Stimulated activated CD4-positive, alpha-beta T cell treated with anti-CD3 and anti-CD28 coated beads, Interleukin-2, amount 100 ng/mL, for 4 hours (primary cell): ENCODE data around the gene PPL.

Experiments used
- DNase-seq: peaks from one replicate; pipeline ENCODE4 v3.0.0-alpha.2; 2020; ENCODE audit warnings: low read depth

Gene PPL

GRCh38 chr16:4888428-4889135 is 48.4 kb downstream of the PPL start:
- no peak for DNase-seq

GRCh38 chr16:4886151-4886550 is 50.8 kb downstream of the PPL start:
- DNase-seq, result no peak

- no peak for DNase-seq
Observed at GRCh38 chr16:4884972-4885874, 51.7 kb downstream of the PPL start.

DNA sequence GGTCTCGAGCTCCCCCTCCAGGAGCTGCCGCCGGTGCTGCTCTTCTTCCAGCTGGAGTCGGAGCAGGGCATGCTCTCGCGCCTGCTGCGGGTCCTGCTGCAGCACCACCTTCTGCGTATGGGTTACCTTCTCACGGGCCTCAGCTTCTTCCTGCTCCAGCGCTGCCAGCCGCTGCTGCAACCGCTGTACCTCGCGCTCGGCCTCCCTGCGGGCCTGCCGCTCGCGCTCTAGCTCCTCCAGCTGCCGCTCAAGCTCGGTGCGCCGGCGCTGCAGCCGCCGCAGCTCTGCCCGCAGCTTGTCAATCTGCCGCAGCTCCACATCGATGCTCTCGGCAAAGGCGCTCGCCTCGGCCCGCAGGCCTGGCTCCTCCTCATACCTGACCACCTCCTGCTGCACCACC is 52.7 kb downstream of the PPL start:
- DNase-seq, result no peak

- DNase-seq, result no peak
Observed at GRCh38 chr16:4883501-4883900, 53.4 kb downstream of the PPL start.

GRCh38 chr16:4882633-4883285 is 54.2 kb downstream of the PPL start:
- DNase-seq, result no peak

GRCh38 chr16:4882000-4882632 is 54.8 kb downstream of the PPL start:
- DNase-seq, result no peak

DNA sequence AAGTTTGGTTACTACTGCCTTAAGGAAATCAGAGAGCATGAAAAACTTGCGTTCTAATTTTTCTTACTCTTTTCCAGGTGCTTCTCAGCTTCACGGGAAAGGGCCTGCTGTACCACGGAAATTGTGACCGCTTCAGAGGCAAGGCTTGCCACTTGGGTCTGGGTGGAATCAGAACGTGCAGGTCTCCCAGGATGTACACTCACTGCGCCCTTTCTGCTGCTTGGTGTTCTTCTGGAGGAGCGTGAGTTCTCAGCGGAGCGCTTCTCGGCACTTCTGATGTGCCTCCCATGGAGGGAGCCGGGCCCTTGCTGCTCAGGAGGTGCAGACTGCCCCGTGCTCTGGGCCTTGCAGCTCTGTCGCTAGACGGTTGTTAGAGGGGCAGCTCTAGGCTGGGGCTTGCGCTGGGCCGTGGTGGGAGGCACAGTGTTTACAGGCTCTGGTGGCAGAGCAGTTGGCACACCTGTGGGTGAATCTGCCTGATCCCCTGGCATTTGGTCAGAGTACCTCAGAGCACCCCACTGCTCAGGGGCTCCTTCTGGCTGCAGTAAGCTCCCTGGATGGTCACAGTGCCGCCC is 56.9 kb downstream of the PPL start:
- no peak for DNase-seq

GRCh38 chr16:4879049-4879448 is 57.9 kb downstream of the PPL start:
- DNase-seq, result no peak

- DNase-seq, result no peak
Observed at GRCh38 chr16:4877380-4877685, 59.6 kb downstream of the PPL start.

GRCh38 chr16:4876646-4877379 is 60.1 kb downstream of the PPL start:
- DNase-seq, result no peak

DNA sequence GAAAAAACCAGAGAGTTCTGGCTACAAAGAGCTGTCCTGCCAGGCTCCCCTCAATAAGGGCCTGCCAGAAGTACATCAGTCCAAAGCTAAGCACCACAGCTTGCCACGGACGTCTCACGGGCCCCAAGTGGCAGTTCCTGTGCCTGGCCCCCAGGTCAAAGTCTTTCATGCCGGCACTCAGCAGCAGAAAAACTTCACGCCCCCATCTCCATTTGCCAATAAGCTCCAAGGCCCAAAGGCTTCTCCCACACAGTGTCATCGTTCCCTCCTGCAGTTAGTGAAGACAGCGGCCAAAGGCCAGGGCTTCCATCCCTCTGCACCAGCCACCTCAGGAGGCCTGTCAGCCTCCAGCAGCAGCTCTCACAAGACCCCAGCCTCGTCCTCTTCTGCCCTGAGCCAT is 62.3 kb downstream of the PPL start:
- DNase-seq, result no peak

DNA sequence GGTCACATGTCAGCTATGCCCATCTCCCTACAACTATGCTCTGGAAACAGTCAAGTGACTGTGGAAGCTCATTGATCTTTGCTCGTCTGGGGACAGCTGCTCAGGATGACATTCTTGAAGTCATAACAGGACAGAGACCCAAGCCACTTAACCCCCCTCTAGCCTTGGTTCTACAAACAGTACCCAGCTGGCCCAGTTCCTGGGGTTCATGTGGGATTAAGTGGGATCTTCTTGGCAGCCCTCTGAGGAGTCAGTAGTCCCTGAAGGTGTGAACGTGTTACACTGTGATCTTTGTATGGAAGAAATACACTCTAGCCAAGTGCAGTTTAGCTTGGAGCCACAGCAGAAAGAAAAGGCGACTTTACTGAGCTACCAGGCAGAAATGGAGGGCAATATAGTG is 63.9 kb downstream of the PPL start:
- no peak for DNase-seq

DNA sequence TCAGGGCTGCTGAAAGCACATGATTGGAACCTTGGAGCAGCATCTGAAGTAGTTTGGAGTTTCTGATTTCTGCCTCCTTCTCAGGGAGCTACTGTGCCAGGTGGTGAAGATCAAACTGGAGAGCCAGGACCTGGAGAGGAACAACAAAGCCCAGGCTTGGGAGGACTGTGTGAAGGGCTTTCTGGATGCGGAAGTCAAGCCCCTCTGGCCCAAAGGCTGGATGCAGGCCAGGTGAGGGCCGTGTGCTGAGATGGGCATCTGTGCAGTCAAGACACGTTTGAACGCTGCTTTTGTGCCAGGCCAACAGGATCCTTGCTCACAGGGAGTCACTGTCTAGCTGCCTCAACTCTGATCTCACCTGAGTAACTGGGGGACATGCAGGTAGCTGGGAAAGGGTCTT is 65.9 kb downstream of the PPL start:
- no peak for DNase-seq

GRCh38 chr16:4870138-4870671 is 66.7 kb downstream of the PPL start:
- no peak for DNase-seq

DNA sequence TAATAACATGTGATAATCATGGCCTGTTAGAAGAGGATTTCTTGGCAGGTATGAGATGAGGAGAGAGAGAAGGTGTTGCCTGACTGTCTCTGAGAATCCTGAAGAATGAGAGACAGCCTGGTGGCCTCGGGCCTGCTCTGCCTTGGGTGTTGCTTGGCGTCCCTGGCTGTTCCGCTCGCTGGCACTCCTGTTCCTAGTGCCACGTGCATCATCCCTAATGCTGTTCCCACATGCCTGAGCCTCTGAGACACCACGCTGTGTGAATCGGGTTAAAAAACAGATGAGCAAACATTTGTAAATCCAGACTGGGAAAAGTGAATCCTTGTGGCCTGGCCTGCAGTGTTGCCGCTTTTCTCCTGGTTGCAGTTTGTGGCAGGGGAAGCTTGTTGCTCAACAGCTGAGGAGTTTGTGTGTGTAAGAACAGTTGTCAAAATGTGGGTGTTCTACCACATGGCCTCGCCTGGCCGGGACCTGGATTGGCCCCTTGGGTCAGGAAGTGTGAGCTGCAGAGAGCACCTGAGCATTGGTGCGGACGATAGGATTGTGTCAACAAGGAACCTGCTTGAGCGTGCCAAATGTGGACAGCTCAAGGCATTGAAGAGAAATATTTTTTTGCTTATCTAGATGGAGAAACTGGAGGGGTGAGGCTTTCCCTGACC is 67.7 kb downstream of the PPL start:
- DNase-seq, result no peak

DNA sequence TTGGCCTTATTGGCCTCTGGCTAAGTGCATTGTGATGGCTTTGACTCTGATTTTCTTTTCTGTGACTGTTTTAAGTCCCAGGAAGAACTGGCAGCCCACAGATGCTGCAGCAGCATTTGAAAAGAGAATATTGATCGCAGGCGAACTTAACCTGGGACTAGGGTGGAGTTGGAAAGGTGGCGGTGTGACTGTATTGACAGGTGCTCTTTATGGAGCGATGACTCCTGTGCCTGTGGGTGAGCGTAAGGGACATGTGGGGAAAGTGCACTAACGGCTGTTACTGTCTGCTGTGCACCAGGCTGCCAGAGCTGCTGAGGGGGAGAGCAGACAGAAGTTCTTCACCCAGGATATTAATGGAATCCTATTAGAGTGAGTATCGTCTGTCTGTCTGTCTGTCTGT is 68.4 kb downstream of the PPL start:
- no peak for DNase-seq

- DNase-seq, result no peak
Observed at GRCh38 chr16:4868026-4868425, 68.9 kb downstream of the PPL start.

DNA sequence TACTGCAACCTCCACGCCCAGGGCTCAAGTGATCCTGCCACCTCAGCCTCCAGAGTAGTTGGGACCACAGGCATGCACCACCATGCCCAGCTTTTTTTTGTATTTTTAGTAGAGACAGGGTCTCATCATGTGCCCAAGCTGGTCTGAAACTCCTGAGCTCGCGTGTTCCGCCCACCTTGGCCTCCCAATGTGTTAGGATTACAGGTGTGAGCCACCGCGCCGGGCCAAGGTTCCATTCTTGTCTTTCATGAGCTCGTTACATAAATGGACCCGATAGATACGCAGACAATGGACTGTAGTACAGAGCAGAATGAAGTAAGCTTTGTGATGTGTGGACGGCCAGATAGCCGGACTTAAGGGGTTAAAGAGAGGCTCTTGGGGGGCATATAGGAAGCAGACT is 70.4 kb downstream of the PPL start:
- DNase-seq, result no peak

DNA sequence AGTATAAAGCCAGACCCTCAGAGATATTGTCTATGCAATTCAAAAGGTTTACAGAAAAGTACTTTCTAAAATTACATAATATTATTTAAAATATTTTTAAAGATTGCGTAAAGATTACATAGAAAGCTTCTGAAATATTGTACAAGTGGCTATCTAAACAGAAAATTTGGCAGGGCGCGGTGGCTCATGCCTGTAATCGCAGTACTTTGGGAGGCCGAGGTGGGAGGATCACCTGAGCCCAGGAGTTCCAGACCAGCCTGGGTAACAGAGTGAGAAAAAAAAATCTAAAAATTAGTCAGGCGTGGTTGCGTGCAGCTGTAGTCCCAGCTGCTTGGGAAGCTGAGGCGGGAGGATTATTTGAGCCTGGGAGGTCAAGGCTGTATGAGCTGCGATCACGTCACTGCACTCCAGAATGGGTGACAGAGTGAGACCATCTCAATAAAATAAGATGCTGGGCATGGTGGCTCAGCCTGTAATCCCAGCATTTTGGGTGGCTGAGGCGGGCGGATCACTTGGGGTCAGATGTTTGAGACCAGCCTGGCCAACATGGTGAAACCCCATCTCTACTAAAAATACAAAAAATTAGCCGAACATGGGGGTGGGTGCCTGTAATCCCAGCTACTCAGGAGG is 71.6 kb downstream of the PPL start:
- no peak for DNase-seq
